ENCODE measurements around the gene AKT1.

AKT1 gene

GRCh38 chr14:104742586-104743455 is 52.7 kb downstream of the AKT1 start:
- Histone ChIP-seq H3K36me3 (peaks cover 54 to 66% (median 61%) of the 10 kb centered on the region in 3 donors), H3K4me3 (no peak overlapping the region), H3K27ac (peak overlapping the region; percentile 97 to 98), H3K27me3 (no peaks in the 10 kb centered on the region), H3K9me3 (no peaks in the 10 kb centered on the region), H3K4me1 (peaks cover 6 to 44% (median 13%) of the 10 kb centered on the region in 4 donors)
- intact Hi-C loops (cut with DNase I; ENCODE audit: low total_unique reads), result no loop called here
- no peak for DNase-seq
- TF ChIP-seq, protein P1, sequence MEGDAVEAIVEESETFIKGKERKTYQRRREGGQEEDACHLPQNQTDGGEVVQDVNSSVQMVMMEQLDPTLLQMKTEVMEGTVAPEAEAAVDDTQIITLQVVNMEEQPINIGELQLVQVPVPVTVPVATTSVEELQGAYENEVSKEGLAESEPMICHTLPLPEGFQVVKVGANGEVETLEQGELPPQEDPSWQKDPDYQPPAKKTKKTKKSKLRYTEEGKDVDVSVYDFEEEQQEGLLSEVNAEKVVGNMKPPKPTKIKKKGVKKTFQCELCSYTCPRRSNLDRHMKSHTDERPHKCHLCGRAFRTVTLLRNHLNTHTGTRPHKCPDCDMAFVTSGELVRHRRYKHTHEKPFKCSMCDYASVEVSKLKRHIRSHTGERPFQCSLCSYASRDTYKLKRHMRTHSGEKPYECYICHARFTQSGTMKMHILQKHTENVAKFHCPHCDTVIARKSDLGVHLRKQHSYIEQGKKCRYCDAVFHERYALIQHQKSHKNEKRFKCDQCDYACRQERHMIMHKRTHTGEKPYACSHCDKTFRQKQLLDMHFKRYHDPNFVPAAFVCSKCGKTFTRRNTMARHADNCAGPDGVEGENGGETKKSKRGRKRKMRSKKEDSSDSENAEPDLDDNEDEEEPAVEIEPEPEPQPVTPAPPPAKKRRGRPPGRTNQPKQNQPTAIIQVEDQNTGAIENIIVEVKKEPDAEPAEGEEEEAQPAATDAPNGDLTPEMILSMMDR (IDR thresholded peaks at IDR 0.05), result no peak

GRCh38 chr14:104741803-104742251 is 53.7 kb downstream of the AKT1 start:
- H3K36me3 ChIP-seq, result peaks cover 54 to 66% (median 61%) of the 10 kb centered on the region in 3 donors
- intact Hi-C loops (cut with DNase I; ENCODE audit: low total_unique reads), result no loop called here
- DNase-seq, result no peak
- peaks cover 6 to 44% (median 17%) of the 10 kb centered on the region in 4 donors for H3K4me1 ChIP-seq
- peak overlapping the region; percentile 97 to 98 for H3K27ac ChIP-seq
- TF ChIP-seq, protein P1 (IDR thresholded peaks at IDR 0.05), result no peak
- no peak overlapping the region for H3K4me3 ChIP-seq
- no peaks in the 10 kb centered on the region for H3K27me3 ChIP-seq
- no peaks in the 10 kb centered on the region for H3K9me3 ChIP-seq

GRCh38 chr14:104741108-104741802 is 54.3 kb downstream of the AKT1 start:
- TF ChIP-seq, protein P1 (IDR thresholded peaks at IDR 0.05), result no peak
- Histone ChIP-seq H3K27ac (peak overlapping the region; percentile 97 to 98), H3K4me1 (peaks cover 4 to 43% (median 18%) of the 10 kb centered on the region in 4 donors), H3K9me3 (no peaks in the 10 kb centered on the region), H3K4me3 (no peak overlapping the region), H3K36me3 (peaks cover 54 to 66% (median 61%) of the 10 kb centered on the region in 3 donors), H3K27me3 (no peaks in the 10 kb centered on the region)
- intact Hi-C loops (cut with DNase I; ENCODE audit: low total_unique reads), result no loop called here
- DNase-seq, result no peak

GRCh38 chr14:104739546-104740516 is 55.7 kb downstream of the AKT1 start:
- no peaks in the 10 kb centered on the region for H3K27me3 ChIP-seq
- no peak overlapping the region for H3K4me3 ChIP-seq
- no peak for DNase-seq
- intact Hi-C loops (cut with DNase I; ENCODE audit: low total_unique reads), result no loop called here
- H3K4me1 ChIP-seq, result peaks cover 10 to 42% (median 24%) of the 10 kb centered on the region in 4 donors
- H3K9me3 ChIP-seq, result no peaks in the 10 kb centered on the region
- TF ChIP-seq, protein P1 (IDR thresholded peaks at IDR 0.05), result no peak
- H3K36me3 ChIP-seq, result peaks cover 47 to 60% (median 53%) of the 10 kb centered on the region in 3 donors
- peak overlapping the region; percentile 97 to 98 for H3K27ac ChIP-seq

DNA sequence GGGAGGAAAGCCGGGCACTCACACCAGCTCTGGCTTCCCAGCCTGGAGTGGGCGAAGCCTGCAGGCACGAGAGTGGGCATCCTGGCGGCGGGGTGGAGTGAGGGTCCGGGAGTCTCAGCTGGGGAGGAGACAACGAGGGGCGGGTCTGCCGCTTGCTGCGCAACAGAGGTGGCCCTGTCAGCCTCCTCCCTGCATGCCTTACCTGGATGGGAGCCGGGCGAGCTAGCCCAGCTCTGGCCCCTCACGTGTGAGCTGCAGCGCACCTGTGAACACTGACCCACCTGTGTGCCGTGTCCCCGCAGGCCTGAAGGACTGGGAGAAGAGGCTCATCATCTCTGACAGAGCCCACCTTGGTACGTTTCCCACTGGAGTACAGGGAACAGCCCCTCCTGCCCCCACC is 56.5 kb downstream of the AKT1 start:
- TF ChIP-seq, protein P1 (IDR thresholded peaks at IDR 0.05), result no peak
- Histone ChIP-seq H3K27ac (peak overlapping the region; percentile 97 to 98), H3K36me3 (peaks cover 42 to 52% (median 47%) of the 10 kb centered on the region in 3 donors), H3K4me1 (peaks cover 12 to 48% (median 32%) of the 10 kb centered on the region in 4 donors), H3K9me3 (no peaks in the 10 kb centered on the region), H3K4me3 (no peak overlapping the region), H3K27me3 (no peaks in the 10 kb centered on the region)
- no peak for DNase-seq
- intact Hi-C loops (cut with DNase I; ENCODE audit: low total_unique reads), result no loop called here

All from tibial artery (tissue), 4 donors.